GM13977 (cell line): ENCODE results near the gene RUNX2.

Source experiments
- DNase-seq: peaks from one replicate; pipeline ENCODE4 v3.0.0; 2012; ENCODE audit warnings: low spot score
- in situ Hi-C: fragments of 300-500 bp; cut with MboI; formaldehyde crosslinking; loops from one replicate; pipeline ENCODE4 v1.12.0; 2022; ENCODE audit warnings: low sequenced_read_pairs, low pct_unique_long_range_greater_than_20kb, mixed read lengths, inconsistent platforms; ENCODE audit not compliant: unreplicated experiment
- TF ChIP-seq, protein P1 (sequence below): IDR thresholded peaks from 2 replicates; pipeline ENCODE4 v1.5.1; 2012; ENCODE audit warnings: mild to moderate bottlenecking, control low read depth; ENCODE audit not compliant: insufficient read depth; ENCODE audit errors: extremely low read depth, missing control alignments

RUNX2 gene

GRCh38 chr6:45689926-45690615, 361.9 kb downstream of the RUNX2 start:
- no peak for DNase-seq
- TF ChIP-seq, protein P1, sequence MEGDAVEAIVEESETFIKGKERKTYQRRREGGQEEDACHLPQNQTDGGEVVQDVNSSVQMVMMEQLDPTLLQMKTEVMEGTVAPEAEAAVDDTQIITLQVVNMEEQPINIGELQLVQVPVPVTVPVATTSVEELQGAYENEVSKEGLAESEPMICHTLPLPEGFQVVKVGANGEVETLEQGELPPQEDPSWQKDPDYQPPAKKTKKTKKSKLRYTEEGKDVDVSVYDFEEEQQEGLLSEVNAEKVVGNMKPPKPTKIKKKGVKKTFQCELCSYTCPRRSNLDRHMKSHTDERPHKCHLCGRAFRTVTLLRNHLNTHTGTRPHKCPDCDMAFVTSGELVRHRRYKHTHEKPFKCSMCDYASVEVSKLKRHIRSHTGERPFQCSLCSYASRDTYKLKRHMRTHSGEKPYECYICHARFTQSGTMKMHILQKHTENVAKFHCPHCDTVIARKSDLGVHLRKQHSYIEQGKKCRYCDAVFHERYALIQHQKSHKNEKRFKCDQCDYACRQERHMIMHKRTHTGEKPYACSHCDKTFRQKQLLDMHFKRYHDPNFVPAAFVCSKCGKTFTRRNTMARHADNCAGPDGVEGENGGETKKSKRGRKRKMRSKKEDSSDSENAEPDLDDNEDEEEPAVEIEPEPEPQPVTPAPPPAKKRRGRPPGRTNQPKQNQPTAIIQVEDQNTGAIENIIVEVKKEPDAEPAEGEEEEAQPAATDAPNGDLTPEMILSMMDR = no peak
- in situ Hi-C loops = no loop called here

GRCh38 chr6:45690846-45691245, 362.7 kb downstream of the RUNX2 start:
- in situ Hi-C loops = no loop called here
- TF ChIP-seq, protein P1 = no peak
- DNase-seq = no peak

GRCh38 chr6:45691426-45691825, 363.3 kb downstream of the RUNX2 start:
- in situ Hi-C loops = no loop called here
- DNase-seq = no peak
- TF ChIP-seq, protein P1 = no peak

DNA sequence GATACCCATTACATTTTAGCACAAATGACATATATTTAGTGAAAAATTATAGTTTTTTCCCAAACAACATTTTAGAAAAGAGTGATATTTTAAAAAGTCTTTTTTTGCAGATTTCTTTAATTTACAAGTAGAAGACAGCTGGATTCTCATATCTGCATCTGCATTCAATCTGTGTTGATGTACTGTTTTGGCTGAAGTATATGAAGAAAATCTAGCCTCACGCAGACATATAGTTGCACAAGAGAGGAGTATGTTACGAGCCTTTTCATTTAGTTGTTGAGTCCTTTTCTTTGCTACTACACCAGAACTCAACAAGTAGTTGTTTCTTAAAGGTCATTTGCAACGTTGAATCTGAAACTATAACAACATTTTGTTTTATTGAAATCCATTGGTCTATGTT, 363.9 kb downstream of the RUNX2 start:
- DNase-seq = no peak
- in situ Hi-C loops = no loop called here
- TF ChIP-seq, protein P1 = no peak

DNA sequence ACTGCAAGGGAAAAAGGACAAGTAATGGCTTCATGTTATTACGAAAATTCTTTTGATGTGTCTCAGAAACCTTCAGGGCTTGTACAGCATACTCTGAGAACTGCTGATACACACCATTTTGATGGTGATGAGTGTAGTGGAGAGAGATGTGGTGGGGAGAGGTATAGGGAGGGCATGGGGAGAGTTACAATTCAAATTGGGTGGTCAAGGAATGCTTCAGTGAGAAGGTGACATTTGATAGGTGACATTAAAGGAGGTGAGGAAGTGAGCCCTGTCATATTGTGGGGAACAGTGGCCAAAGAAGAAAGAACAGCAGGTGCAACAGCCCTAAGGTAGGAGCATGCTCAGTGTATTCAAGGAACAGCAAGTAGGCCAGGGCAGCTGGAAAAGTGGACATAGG, 368.6 kb downstream of the RUNX2 start:
- TF ChIP-seq, protein P1 = no peak
- DNase-seq = no peak
- in situ Hi-C loops = no loop called here

- in situ Hi-C loops = no loop called here
- TF ChIP-seq, protein P1 = no peak
- no peak for DNase-seq
Measured at GRCh38 chr6:45697605-45698004, 369.5 kb downstream of the RUNX2 start.
